ENCODE data around the gene MMP24. TPM values are rescaled to one million over a fixed set of nuclear protein-coding genes. Genes with fewer than 3 reads are reported as not detected.
"Not testable (repeated sequence)": the region's sequence is repeated elsewhere in the genome, so short reads cannot be mapped to it uniquely, and the experiment has no call there.

MMP24 gene
- 0.29 TPM for polyA plus RNA-seq (2013)

GRCh38 chr20:35226126-35226883, at the start of gene MMP24:
Gene MMP24 (plus strand): TSS chr20:35226690. CDS start chr20:35226739, 49 bp downstream.
- Histone ChIP-seq H3K4me1 (ENCODE audit: control extremely low read depth in 1 of 4, control insufficient read depth in 4 of 4, insufficient read depth in 4 of 4, low read length in 3 of 4) (peaks cover 0 to 16% (median 9%) of the 10 kb centered on the region in 4 experiments), H3K36me3 (ENCODE audit: control insufficient read depth in 4 of 4, insufficient read depth in 4 of 4, low read length in 3 of 4) (no peaks in the 10 kb centered on the region), H3K4me3 (ENCODE audit: control insufficient read depth in 1 of 7, extremely low read depth in 1 of 7, insufficient read depth in 4 of 7, low read depth in 2 of 7, low read length in 6 of 7) (peak within 1 kb of the TSS in 5 of 7 experiments; percentile 25 to 57 (median 42)), H3K9me3 (ENCODE audit: control extremely low read depth in 1 of 5, control insufficient read depth in 4 of 5, insufficient read depth in 2 of 5, low read depth in 1 of 5, low read length in 4 of 5) (no peaks in the 10 kb centered on the region), H3K27me3 (replicated peaks in 2 of 5; ENCODE audit: control insufficient read depth in 4 of 5, insufficient read depth in 5 of 5, low read length in 4 of 5) (peaks cover 5 to 37% (median 26%) of the 10 kb centered on the region in 5 experiments), H3K27ac (ENCODE audit: insufficient read depth in 1 of 2, low read depth in 1 of 2, low read length in 2 of 2, poor library complexity in 1 of 2, severe bottlenecking in 2 of 2) (no peak within 1 kb of the TSS)
- POLR2A ChIA-PET: interaction anchor here (0.6 kb wide), 1 partner anchor 117 kb away, joined by 3 read pairs; no protein-coding TSS in a partner anchor
- WGBS (ENCODE audit: insufficient coverage): 1% methylated on average over 32 of the region's 70 CpGs
- no peak for DNase-seq
- CTCF ChIA-PET: no interaction called here

DNA sequence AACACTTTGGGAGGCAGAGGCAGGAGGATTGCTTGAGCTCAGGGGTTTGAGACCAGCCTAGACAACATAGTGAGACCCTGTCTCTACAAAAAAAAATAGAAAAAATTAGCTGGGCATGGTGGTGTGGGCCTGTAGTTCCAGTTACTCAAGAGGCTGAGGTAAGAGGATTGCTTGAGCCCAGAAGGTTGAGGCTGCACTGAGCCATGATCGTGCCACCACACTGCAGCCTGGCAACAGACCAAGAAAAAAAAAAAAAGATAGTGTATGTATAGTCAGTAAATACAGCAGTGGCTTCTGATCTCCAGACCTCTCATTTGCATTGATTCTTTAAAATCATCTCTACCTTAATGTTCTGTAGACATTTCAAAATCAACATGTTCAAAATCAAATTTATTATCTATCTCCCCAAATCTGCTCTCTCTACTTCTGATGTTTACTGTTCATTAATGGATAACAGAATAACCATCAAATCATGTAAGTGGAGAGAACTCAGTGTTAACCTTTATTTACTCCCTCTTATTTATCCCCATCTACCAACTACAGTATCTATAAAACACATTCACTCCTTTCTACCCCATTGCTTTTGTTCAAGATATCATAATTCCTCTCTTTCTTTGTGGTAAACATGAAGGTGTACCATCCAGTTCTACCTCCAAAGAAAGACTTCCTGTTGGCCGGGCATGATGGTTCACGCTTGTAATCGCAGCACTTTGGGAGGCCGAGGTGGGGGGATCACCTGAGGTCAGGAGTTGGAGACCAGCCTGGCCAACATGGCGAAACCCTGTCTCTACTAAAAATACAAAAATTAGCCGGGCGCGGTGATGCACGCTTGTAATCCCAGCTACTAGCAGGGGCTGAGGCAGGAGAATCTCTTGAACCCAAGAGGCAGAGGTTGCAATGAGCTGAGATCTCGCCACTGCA, 46.9 kb upstream of the MMP24 start:
- H3K4me1 ChIP-seq (ENCODE audit: control extremely low read depth in 1 of 4, control insufficient read depth in 4 of 4, insufficient read depth in 4 of 4, low read length in 3 of 4): no peaks in the 10 kb centered on the region
- no peak for DNase-seq
- H3K9me3 ChIP-seq (ENCODE audit: control extremely low read depth in 1 of 5, control insufficient read depth in 4 of 5, insufficient read depth in 2 of 5, low read depth in 1 of 5, low read length in 4 of 5): no peaks in the 10 kb centered on the region
- no peak overlapping the region for H3K27ac ChIP-seq (ENCODE audit: insufficient read depth in 1 of 2, low read depth in 1 of 2, low read length in 2 of 2, poor library complexity in 1 of 2, severe bottlenecking in 2 of 2)
- no peak overlapping the region for H3K4me3 ChIP-seq (ENCODE audit: control insufficient read depth in 1 of 7, extremely low read depth in 1 of 7, insufficient read depth in 4 of 7, low read depth in 2 of 7, low read length in 6 of 7)
- H3K27me3 ChIP-seq (replicated peaks in 2 of 5; ENCODE audit: control insufficient read depth in 4 of 5, insufficient read depth in 5 of 5, low read length in 4 of 5): no peaks in the 10 kb centered on the region
- WGBS (ENCODE audit: insufficient coverage): 97% methylated on average over 5 of the region's 11 CpGs
- CTCF ChIA-PET: interaction anchor here (1.0 to 1.5 kb wide), 2 partner anchors 15 to 35 kb away, joined by 3 read pairs; no protein-coding TSS in a partner anchor
- H3K36me3 ChIP-seq (ENCODE audit: control insufficient read depth in 4 of 4, insufficient read depth in 4 of 4, low read length in 3 of 4): no peaks in the 10 kb centered on the region
- POLR2A ChIA-PET: no interaction called here

- Histone ChIP-seq H3K9me3 (ENCODE audit: control extremely low read depth in 1 of 5, control insufficient read depth in 4 of 5, insufficient read depth in 2 of 5, low read depth in 1 of 5, low read length in 4 of 5) (no peaks in the 10 kb centered on the region), H3K4me3 (ENCODE audit: control insufficient read depth in 1 of 7, extremely low read depth in 1 of 7, insufficient read depth in 4 of 7, low read depth in 2 of 7, low read length in 6 of 7) (no peak overlapping the region), H3K27ac (ENCODE audit: insufficient read depth in 1 of 2, low read depth in 1 of 2, low read length in 2 of 2, poor library complexity in 1 of 2, severe bottlenecking in 2 of 2) (no peak overlapping the region), H3K36me3 (ENCODE audit: control insufficient read depth in 4 of 4, insufficient read depth in 4 of 4, low read length in 3 of 4) (no peaks in the 10 kb centered on the region), H3K4me1 (ENCODE audit: control extremely low read depth in 1 of 4, control insufficient read depth in 4 of 4, insufficient read depth in 4 of 4, low read length in 3 of 4) (no peaks in the 10 kb centered on the region), H3K27me3 (replicated peaks in 2 of 5; ENCODE audit: control insufficient read depth in 4 of 5, insufficient read depth in 5 of 5, low read length in 4 of 5) (no peaks in the 10 kb centered on the region)
- WGBS (ENCODE audit: insufficient coverage): 97% methylated on average over 4 of the region's 5 CpGs
- CTCF ChIA-PET: interaction anchor here (1.5 kb wide), 1 partner anchor 36 kb away, joined by 3 read pairs; no protein-coding TSS in a partner anchor
- no peak for DNase-seq
- POLR2A ChIA-PET: no interaction called here
These were observed 46.2 kb upstream of the MMP24 start for GRCh38 chr20:35180266-35180665.

DNA sequence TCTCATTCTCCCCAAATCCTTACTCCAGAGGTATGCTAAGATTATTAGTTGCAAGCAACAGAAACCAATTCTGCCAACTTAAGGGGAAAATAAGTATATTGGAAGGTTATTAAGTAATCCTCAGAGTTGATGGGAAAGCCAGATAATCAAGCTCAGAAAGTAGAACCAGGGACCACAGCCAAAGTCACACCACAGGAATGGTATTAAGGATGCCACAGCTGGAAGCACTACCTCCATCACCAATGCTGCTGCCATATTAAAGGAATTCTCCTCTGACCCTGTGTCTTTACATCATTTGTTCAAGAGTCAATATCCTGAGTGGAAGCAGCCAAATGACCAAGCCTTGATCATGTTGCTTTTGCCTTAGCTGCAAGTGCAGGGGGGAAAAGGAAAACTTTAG, 44.8 kb upstream of the MMP24 start:
- DNase-seq: no peak
- Histone ChIP-seq H3K4me3 (ENCODE audit: control insufficient read depth in 1 of 7, extremely low read depth in 1 of 7, insufficient read depth in 4 of 7, low read depth in 2 of 7, low read length in 6 of 7) (no peak overlapping the region), H3K4me1 (ENCODE audit: control extremely low read depth in 1 of 4, control insufficient read depth in 4 of 4, insufficient read depth in 4 of 4, low read length in 3 of 4) (no peaks in the 10 kb centered on the region), H3K27ac (ENCODE audit: insufficient read depth in 1 of 2, low read depth in 1 of 2, low read length in 2 of 2, poor library complexity in 1 of 2, severe bottlenecking in 2 of 2) (no peak overlapping the region), H3K9me3 (ENCODE audit: control extremely low read depth in 1 of 5, control insufficient read depth in 4 of 5, insufficient read depth in 2 of 5, low read depth in 1 of 5, low read length in 4 of 5) (no peaks in the 10 kb centered on the region), H3K36me3 (ENCODE audit: control insufficient read depth in 4 of 4, insufficient read depth in 4 of 4, low read length in 3 of 4) (no peaks in the 10 kb centered on the region), H3K27me3 (replicated peaks in 2 of 5; ENCODE audit: control insufficient read depth in 4 of 5, insufficient read depth in 5 of 5, low read length in 4 of 5) (no peaks in the 10 kb centered on the region)
- ChIA-PET CTCF (no interaction called here), POLR2A (no interaction called here)

DNA sequence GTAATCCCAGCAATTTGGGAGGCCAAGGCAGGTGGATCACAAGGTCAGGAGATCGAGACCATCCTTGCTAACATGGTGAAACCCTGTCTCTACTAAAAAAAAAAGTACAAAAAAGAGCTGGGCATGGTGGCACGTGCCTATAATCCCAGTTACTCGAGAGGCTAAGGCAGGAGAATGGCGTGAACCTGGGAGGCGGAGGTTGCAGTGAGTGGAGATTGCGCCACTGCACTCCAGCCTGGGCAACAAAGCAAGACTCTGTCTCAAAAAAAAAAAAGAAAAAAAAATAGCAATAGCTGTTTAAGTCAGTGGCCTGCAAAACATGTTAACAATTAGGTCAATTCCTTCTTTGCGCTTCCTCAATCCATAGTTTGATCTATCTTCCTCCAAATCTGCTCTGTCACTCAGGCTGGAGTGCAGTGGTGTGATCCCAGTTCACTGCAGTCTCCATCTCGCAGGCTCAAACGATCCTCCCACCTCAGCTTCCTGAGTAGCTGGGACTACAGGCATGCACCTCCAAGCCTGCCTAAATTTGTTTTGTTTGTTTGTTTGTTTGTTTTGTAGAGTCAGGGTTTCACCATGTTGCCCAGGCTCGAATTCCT, 39.7 kb upstream of the MMP24 start:
- H3K9me3 ChIP-seq (ENCODE audit: control extremely low read depth in 1 of 5, control insufficient read depth in 4 of 5, insufficient read depth in 2 of 5, low read depth in 1 of 5, low read length in 4 of 5); H3K27me3 ChIP-seq (replicated peaks in 2 of 5; ENCODE audit: control insufficient read depth in 4 of 5, insufficient read depth in 5 of 5, low read length in 4 of 5); H3K4me3 ChIP-seq (ENCODE audit: control insufficient read depth in 1 of 7, extremely low read depth in 1 of 7, insufficient read depth in 4 of 7, low read depth in 2 of 7, low read length in 6 of 7); H3K4me1 ChIP-seq (ENCODE audit: control extremely low read depth in 1 of 4, control insufficient read depth in 4 of 4, insufficient read depth in 4 of 4, low read length in 3 of 4); H3K36me3 ChIP-seq (ENCODE audit: control insufficient read depth in 4 of 4, insufficient read depth in 4 of 4, low read length in 3 of 4); H3K27ac ChIP-seq (ENCODE audit: insufficient read depth in 1 of 2, low read depth in 1 of 2, low read length in 2 of 2, poor library complexity in 1 of 2, severe bottlenecking in 2 of 2); POLR2A ChIA-PET; DNase-seq: not testable (repeated sequence)
- 98% methylated on average over 7 of the region's 10 CpGs for WGBS (ENCODE audit: insufficient coverage)
- CTCF ChIA-PET: interaction anchor here (1.4 kb wide), 1 partner anchor 42 kb away, joined by 5 read pairs; no protein-coding TSS in a partner anchor

- no peaks in the 10 kb centered on the region for H3K27me3 ChIP-seq (replicated peaks in 2 of 5; ENCODE audit: control insufficient read depth in 4 of 5, insufficient read depth in 5 of 5, low read length in 4 of 5)
- WGBS (ENCODE audit: insufficient coverage): 91% methylated on average over 4 of the region's 5 CpGs
- peaks cover 0 to 3% (median 0%) of the 10 kb centered on the region in 5 experiments for H3K9me3 ChIP-seq (ENCODE audit: control extremely low read depth in 1 of 5, control insufficient read depth in 4 of 5, insufficient read depth in 2 of 5, low read depth in 1 of 5, low read length in 4 of 5)
- POLR2A ChIA-PET: no interaction called here
- CTCF ChIA-PET: interaction anchor here (0.6 to 1.4 kb wide), 3 partner anchors 21 to 43 kb away, joined by 3 to 5 read pairs (median 4); no protein-coding TSS in a partner anchor
- H3K4me3 ChIP-seq (ENCODE audit: control insufficient read depth in 1 of 7, extremely low read depth in 1 of 7, insufficient read depth in 4 of 7, low read depth in 2 of 7, low read length in 6 of 7): no peak overlapping the region
- no peak for DNase-seq
- H3K4me1 ChIP-seq (ENCODE audit: control extremely low read depth in 1 of 4, control insufficient read depth in 4 of 4, insufficient read depth in 4 of 4, low read length in 3 of 4): no peaks in the 10 kb centered on the region
- peaks cover 0 to 2% (median 0%) of the 10 kb centered on the region in 4 experiments for H3K36me3 ChIP-seq (ENCODE audit: control insufficient read depth in 4 of 4, insufficient read depth in 4 of 4, low read length in 3 of 4)
- H3K27ac ChIP-seq (ENCODE audit: insufficient read depth in 1 of 2, low read depth in 1 of 2, low read length in 2 of 2, poor library complexity in 1 of 2, severe bottlenecking in 2 of 2): no peak overlapping the region
These were observed 38.8 kb upstream of the MMP24 start for GRCh38 chr20:35187584-35188190.
